SK-N-SH treated with all-trans-retinoic acid at 6 μM for 48 hours (cell line): ENCODE measurements around the gene ARL13B.
"Not testable (repeated sequence)": the region's sequence is repeated elsewhere in the genome, so short reads cannot be mapped to it uniquely, and the experiment has no call there.

ENCODE experiments used
- ATAC-seq: fragments of 200-7000 bp; cut with Tn5 transposase; 3 replicates; pipeline ENCODE4 v1.9.1; 2020; ENCODE audit warnings: mild to moderate bottlenecking, moderate library complexity
- ARNTL ChIP-seq: fragments of 450-650 bp; formaldehyde crosslinking; IDR thresholded peaks from 2 replicates; pipeline ENCODE4 v1.5.0; 2020; ENCODE audit warnings: low read depth, mild to moderate bottlenecking, moderate library complexity, borderline replicate concordance
- CSDC2 ChIP-seq: fragments of 250-450 bp; sonication (Bioruptor Pico); IDR thresholded peaks from 2 replicates; pipeline ENCODE4 v1.5.0; 2020; ENCODE audit warnings: mild to moderate bottlenecking, moderate library complexity
- CSRNP3 ChIP-seq: fragments of 250-450 bp; sonication (Bioruptor Pico); IDR thresholded peaks from 2 replicates; pipeline ENCODE4 v1.5.1; 2021; ENCODE audit warnings: mild to moderate bottlenecking, moderate library complexity
- ESRRG ChIP-seq: fragments of 250-450 bp; sonication (Bioruptor Pico); IDR thresholded peaks from 2 replicates; pipeline ENCODE4 v1.6.1; 2021; ENCODE audit warnings: mild to moderate bottlenecking
- GLIS3 ChIP-seq: fragments of 250-450 bp; sonication (Bioruptor Pico); IDR thresholded peaks from 2 replicates; pipeline ENCODE4 v1.5.0; 2020; ENCODE audit warnings: mild to moderate bottlenecking, moderate library complexity
- ISL1 ChIP-seq: fragments of 250-450 bp; sonication (Bioruptor Pico); IDR thresholded peaks from 2 replicates; pipeline ENCODE4 v2.1.2; 2022; ENCODE audit warnings: mild to moderate bottlenecking, moderate library complexity
- OSR1 ChIP-seq: fragments of 250-450 bp; sonication (Bioruptor Pico); IDR thresholded peaks from 2 replicates; pipeline ENCODE4 v1.8.0; 2022; ENCODE audit warnings: moderate library complexity, mild to moderate bottlenecking, inconsistent platforms
- PPARA ChIP-seq: fragments of 250-450 bp; sonication (Bioruptor Pico); IDR thresholded peaks from 2 replicates; pipeline ENCODE4 v1.5.0; 2020; ENCODE audit warnings: mild to moderate bottlenecking, borderline replicate concordance
- SNAI2 ChIP-seq: fragments of 250-450 bp; sonication (Bioruptor Pico); IDR thresholded peaks from 2 replicates; pipeline ENCODE4 v1.5.0; 2020; ENCODE audit warnings: mild to moderate bottlenecking, moderate library complexity
- TCF4 ChIP-seq: fragments of 250-450 bp; sonication (Bioruptor Pico); IDR thresholded peaks from 2 replicates; pipeline ENCODE4 v1.8.0; 2021; ENCODE audit warnings: mild to moderate bottlenecking, moderate library complexity, borderline replicate concordance
- TOX ChIP-seq: fragments of 250-450 bp; sonication (Bioruptor Pico); IDR thresholded peaks from 2 replicates; pipeline ENCODE4 v1.8.0; 2021; ENCODE audit warnings: mild to moderate bottlenecking, moderate library complexity, borderline replicate concordance
- TSHZ2 ChIP-seq: fragments of 250-450 bp; sonication (Bioruptor Pico); IDR thresholded peaks from 2 replicates; pipeline ENCODE4 v1.5.0; 2020; ENCODE audit warnings: mild to moderate bottlenecking, moderate library complexity
- ZC3H10 ChIP-seq: fragments of 250-450 bp; sonication (Bioruptor Pico); IDR thresholded peaks from 2 replicates; pipeline ENCODE4 v1.5.1; 2021; ENCODE audit warnings: mild to moderate bottlenecking, moderate library complexity
- ZFP3 ChIP-seq: fragments of 250-450 bp; sonication (Bioruptor Pico); IDR thresholded peaks from 2 replicates; pipeline ENCODE4 v1.5.0; 2020; ENCODE audit warnings: mild to moderate bottlenecking, moderate library complexity
- ZFP30 ChIP-seq: fragments of 450-650 bp; formaldehyde crosslinking; IDR thresholded peaks from 2 replicates; pipeline ENCODE4 v1.5.0; 2022; ENCODE audit warnings: mild to moderate bottlenecking, moderate library complexity
- ZNF565 ChIP-seq: fragments of 450-650 bp; formaldehyde crosslinking; conservative IDR thresholded peaks from 2 replicates; pipeline ENCODE4 v1.5.0; 2020; ENCODE audit warnings: low read depth, mild to moderate bottlenecking, moderate library complexity
- ZNF70 ChIP-seq: fragments of 450-650 bp; formaldehyde crosslinking; IDR thresholded peaks from 2 replicates; pipeline ENCODE4 v1.5.0; 2020; ENCODE audit warnings: mild to moderate bottlenecking, moderate library complexity
- ZNF8 ChIP-seq: fragments of 450-650 bp; formaldehyde crosslinking; IDR thresholded peaks from 2 replicates; pipeline ENCODE4 v1.5.0; 2020; ENCODE audit warnings: mild to moderate bottlenecking, moderate library complexity
- TF ChIP-seq, protein P1 (sequence below): fragments of 250-450 bp; sonication (Bioruptor Pico); IDR thresholded peaks from 2 replicates; pipeline ENCODE4 v1.5.1; 2020; ENCODE audit warnings: low read depth, mild to moderate bottlenecking, moderate library complexity

ARL13B gene

GRCh38 chr3:94028093-94028837 lies 48.3 kb downstream of the ARL13B start, which contains the start of gene STX19:
STX19 (minus strand) TSS chr3:94028597; CDS start chr3:94015269, 13,328 bp downstream.
- TF ChIP-seq ZNF70 (CRISPR knock-in tag) (no peak), GLIS3 (CRISPR knock-in tag) (no peak), OSR1 (CRISPR knock-in tag) (no peak), ZFP3 (CRISPR knock-in tag) (no peak), ZNF565 (CRISPR knock-in tag) (no peak), CSRNP3 (CRISPR knock-in tag) (no peak), ARNTL (CRISPR knock-in tag) (no peak), SNAI2 (CRISPR knock-in tag) (no peak), ZC3H10 (CRISPR knock-in tag) (no peak), ISL1 (CRISPR knock-in tag) (no peak), CSDC2 (no peak), TCF4 (CRISPR knock-in tag) (no peak), TOX (no peak), ZNF8 (no peak), PPARA (CRISPR knock-in tag) (no peak), ESRRG (no peak), ZFP30 (no peak), TSHZ2 (no peak)
- TF ChIP-seq, protein P1, sequence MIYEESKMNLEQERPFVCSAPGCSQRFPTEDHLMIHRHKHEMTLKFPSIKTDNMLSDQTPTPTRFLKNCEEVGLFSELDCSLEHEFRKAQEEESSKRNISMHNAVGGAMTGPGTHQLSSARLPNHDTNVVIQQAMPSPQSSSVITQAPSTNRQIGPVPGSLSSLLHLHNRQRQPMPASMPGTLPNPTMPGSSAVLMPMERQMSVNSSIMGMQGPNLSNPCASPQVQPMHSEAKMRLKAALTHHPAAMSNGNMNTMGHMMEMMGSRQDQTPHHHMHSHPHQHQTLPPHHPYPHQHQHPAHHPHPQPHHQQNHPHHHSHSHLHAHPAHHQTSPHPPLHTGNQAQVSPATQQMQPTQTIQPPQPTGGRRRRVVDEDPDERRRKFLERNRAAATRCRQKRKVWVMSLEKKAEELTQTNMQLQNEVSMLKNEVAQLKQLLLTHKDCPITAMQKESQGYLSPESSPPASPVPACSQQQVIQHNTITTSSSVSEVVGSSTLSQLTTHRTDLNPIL (CRISPR knock-in tag): no peak
- ATAC-seq: no peak

- no peak for TF ChIP-seq ZFP3 (CRISPR knock-in tag)
- TF ChIP-seq, protein P1 (CRISPR knock-in tag): no peak
- no peak for TF ChIP-seq ISL1 (CRISPR knock-in tag)
- ATAC-seq: peak; percentile 89
Observed at GRCh38 chr3:94036909-94037507, 57.1 kb downstream of the ARL13B start.

GRCh38 chr3:94043285-94043684 lies 63.3 kb downstream of the ARL13B start:
- TF ChIP-seq TSHZ2 (no peak), ARNTL (CRISPR knock-in tag) (no peak)
- no peak for ATAC-seq

DNA sequence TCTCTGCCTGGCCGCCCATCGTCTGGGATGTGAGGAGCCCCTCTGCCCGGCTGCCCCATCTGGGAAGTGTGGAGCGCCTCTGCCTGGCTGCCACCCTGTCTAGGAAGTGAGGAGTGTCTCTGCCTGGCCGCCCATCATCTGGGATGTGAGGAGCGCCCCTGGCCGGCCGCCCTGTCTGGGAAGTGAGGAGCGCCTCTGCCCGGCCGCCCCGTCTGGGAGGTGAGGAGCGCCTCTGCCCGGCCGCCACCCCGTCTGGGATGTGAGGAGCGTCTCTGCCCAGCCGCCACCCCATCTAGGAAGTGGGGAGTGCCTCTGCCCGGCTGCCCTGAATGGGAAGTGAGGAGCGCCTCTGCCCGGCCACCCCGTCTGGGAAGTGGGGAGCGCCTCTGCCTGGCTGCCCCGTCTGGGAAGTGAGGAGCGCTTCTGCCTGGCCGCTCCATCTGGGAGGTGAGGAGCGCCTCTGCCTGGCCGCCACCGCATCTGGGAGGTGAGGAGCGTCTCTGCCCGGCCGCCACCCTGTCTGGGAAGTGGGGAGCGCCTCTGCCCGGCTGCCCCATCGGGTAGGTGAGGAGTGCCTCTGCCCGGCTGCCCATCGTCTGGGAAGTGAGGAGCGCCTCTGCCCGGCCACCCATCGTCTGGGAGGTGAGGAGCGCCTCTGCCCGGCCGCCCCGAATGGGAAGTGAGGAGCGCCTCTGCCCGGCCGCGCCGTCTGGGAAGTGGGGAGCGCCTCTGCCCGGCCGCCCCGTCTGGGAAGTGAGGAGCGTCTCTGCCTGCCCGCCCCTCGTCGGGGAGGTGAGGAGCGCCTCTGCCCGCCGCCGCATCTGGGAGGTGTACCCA lies 64.4 kb downstream of the ARL13B start:
- not testable (repeated sequence) for ATAC-seq
